ENCODE results near the gene CCDC187. TPM values are rescaled to one million over a fixed set of nuclear protein-coding genes. Genes with fewer than 3 reads are reported as not detected.
A peak's percentile ranks its signal among the peaks of the same experiment; 100 is the strongest.

The CCDC187 gene
- total RNA-seq, 2 donors from 2014 or later: 0.04 to 0.09 TPM

- Mint-ChIP-seq H3K4me1 (peaks cover 4% of the 10 kb centered on the region), H3K4me3 (peak overlapping the region; percentile 50), H3K36me3 (ENCODE audit: low read depth) (no peaks in the 10 kb centered on the region), H3K9me3 (no peaks in the 10 kb centered on the region), H3K27ac (peak overlapping the region; percentile 90), H3K27me3 (ENCODE audit: insufficient read depth) (no peaks in the 10 kb centered on the region)
- no peak overlapping the region for H3K4me3 ChIP-seq (ENCODE audit: low read length)
- peaks cover 6% of the 10 kb centered on the region for H3K4me1 ChIP-seq (ENCODE audit: control insufficient read depth, insufficient read depth, low read length)
- WGBS, 2 experiments (ENCODE audit: insufficient coverage in 1 of 2, insufficient read length in 1 of 2): 84 to 95% methylated on average over 11 to 23 of the region's 23 CpGs
- no peak for TF ChIP-seq CTCF (conservative IDR thresholded peaks at IDR 0.05)
- no peaks in the 10 kb centered on the region for H3K36me3 ChIP-seq (ENCODE audit: control insufficient read depth, insufficient read depth, low read length)
- no peak for DNase-seq
- H3K9ac ChIP-seq (ENCODE audit: extremely low read depth, low read length, poor library complexity, severe bottlenecking): peak overlapping the region; percentile 67
- peak overlapping the region; percentile 94 for H3K27ac ChIP-seq (ENCODE audit: low read depth, low read length)
- no peaks in the 10 kb centered on the region for H3K27me3 ChIP-seq (ENCODE audit: control insufficient read depth, insufficient read depth, low read length, poor library complexity, severe bottlenecking)
- H3K9me3 ChIP-seq (ENCODE audit: control insufficient read depth, low read length): no peaks in the 10 kb centered on the region
Measured at GRCh38 chr9:136343121-136343883, 39.4 kb upstream of the CCDC187 start.

DNA sequence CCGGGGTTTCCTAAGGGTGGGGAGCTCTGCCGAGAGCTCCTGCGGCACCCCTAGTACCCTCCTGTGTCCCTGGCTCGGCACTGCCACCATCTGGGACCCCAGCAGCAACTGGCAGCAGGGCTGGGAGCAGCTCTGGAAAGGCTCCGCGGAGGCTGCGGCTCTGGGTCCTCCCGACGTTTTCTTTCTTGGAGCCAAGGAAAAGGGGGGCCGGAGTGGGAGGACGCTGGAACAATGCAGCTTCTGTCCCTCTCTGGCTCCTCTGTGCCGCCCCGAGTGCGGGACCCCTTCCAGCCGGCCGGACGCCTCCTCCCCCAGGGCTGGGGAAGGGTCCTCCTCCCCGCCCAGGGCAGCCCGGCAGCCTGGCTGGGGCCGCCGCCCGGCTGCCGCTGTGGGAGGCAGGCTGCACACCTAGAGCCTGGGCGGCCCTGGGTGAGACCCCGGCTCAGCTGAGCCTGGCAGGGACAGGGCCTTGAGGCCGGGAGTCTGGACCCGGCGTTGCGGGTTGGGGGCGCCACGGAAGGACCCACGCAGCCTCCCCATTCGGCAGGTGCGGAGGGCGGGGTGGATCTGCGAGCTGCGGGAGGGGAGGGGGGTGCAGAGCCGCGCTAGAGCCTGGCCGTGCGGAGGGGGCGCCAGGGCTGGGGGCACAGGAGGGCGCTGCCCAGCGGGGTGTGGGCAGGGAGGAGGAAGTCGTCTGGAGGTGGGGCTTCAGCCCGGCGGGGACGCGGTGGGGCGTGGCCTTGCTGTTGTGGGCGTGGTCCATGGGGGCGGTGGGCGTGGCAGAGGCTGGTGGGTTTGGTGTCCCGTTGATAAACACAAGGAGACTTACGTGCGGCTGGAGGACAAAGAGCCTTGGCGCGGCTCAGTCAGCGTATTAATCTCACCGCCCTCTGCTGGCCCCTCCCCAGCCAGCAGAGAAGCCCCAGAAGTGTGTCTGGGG is 38.6 kb upstream of the CCDC187 start:
- peaks cover 4% of the 10 kb centered on the region for H3K4me1 Mint-ChIP-seq
- H3K27ac ChIP-seq (ENCODE audit: low read depth, low read length): peak overlapping the region; percentile 94
- no peaks in the 10 kb centered on the region for H3K36me3 ChIP-seq (ENCODE audit: control insufficient read depth, insufficient read depth, low read length)
- TF ChIP-seq CTCF (conservative IDR thresholded peaks at IDR 0.05): peak; percentile 38
- H3K27me3 Mint-ChIP-seq (ENCODE audit: insufficient read depth): no peaks in the 10 kb centered on the region
- peaks cover 6% of the 10 kb centered on the region for H3K4me1 ChIP-seq (ENCODE audit: control insufficient read depth, insufficient read depth, low read length)
- DNase-seq: peak; percentile 99
- H3K36me3 Mint-ChIP-seq (ENCODE audit: low read depth): no peaks in the 10 kb centered on the region
- H3K9me3 ChIP-seq (ENCODE audit: control insufficient read depth, low read length): no peaks in the 10 kb centered on the region
- peak overlapping the region; percentile 50 for H3K4me3 Mint-ChIP-seq
- H3K4me3 ChIP-seq (ENCODE audit: low read length): no peak overlapping the region
- H3K27me3 ChIP-seq (ENCODE audit: control insufficient read depth, insufficient read depth, low read length, poor library complexity, severe bottlenecking): no peaks in the 10 kb centered on the region
- H3K9me3 Mint-ChIP-seq: no peaks in the 10 kb centered on the region
- WGBS, 2 experiments (ENCODE audit: insufficient coverage in 1 of 2, insufficient read length in 1 of 2): 23 to 32% methylated on average over 36 to 60 of the region's 60 CpGs
- peak overlapping the region; percentile 87 for H3K27ac Mint-ChIP-seq
- H3K9ac ChIP-seq (ENCODE audit: extremely low read depth, low read length, poor library complexity, severe bottlenecking): peak overlapping the region; percentile 67

DNA sequence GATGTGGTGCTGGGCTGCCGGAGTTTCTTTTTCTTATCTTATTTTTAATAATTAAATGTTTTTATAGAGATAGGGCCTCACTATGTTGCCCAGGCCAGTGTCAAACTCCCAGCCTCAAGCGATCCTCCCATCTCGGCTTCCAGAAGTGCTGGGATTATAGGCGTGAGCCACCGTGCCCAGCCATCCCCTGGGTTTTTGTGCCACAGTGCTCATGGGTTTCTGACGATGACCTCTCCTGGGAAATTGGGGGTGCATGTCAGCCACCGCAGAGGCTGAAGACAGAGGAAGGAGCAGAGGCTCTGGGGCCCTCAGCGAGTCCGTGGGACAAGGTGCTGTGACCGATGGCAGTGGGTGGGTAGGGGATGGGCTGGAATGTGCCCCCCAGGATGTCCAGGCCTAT is 37.9 kb upstream of the CCDC187 start:
- peak overlapping the region; percentile 94 for H3K27ac ChIP-seq (ENCODE audit: low read depth, low read length)
- H3K4me3 ChIP-seq (ENCODE audit: low read length): no peak overlapping the region
- Mint-ChIP-seq H3K27me3 (ENCODE audit: insufficient read depth) (no peaks in the 10 kb centered on the region), H3K9me3 (no peaks in the 10 kb centered on the region), H3K27ac (no peak overlapping the region), H3K4me1 (peaks cover 4% of the 10 kb centered on the region), H3K4me3 (peak overlapping the region; percentile 50), H3K36me3 (ENCODE audit: low read depth) (no peaks in the 10 kb centered on the region)
- peaks cover 6% of the 10 kb centered on the region for H3K4me1 ChIP-seq (ENCODE audit: control insufficient read depth, insufficient read depth, low read length)
- H3K36me3 ChIP-seq (ENCODE audit: control insufficient read depth, insufficient read depth, low read length): no peaks in the 10 kb centered on the region
- H3K27me3 ChIP-seq (ENCODE audit: control insufficient read depth, insufficient read depth, low read length, poor library complexity, severe bottlenecking): no peaks in the 10 kb centered on the region
- no peak for DNase-seq
- 94 to 95% methylated on average over 5 to 9 of the region's 10 CpGs for WGBS, 2 experiments (ENCODE audit: insufficient coverage in 1 of 2, insufficient read length in 1 of 2)
- TF ChIP-seq CTCF (conservative IDR thresholded peaks at IDR 0.05): no peak
- no peaks in the 10 kb centered on the region for H3K9me3 ChIP-seq (ENCODE audit: control insufficient read depth, low read length)
- H3K9ac ChIP-seq (ENCODE audit: extremely low read depth, low read length, poor library complexity, severe bottlenecking): no peak overlapping the region

Measured in endodermal cell (in vitro differentiated cells).